Astrocyte (in vitro differentiated cells and primary cell): ENCODE data around the gene ITCH. TPM values are rescaled to one million over a fixed set of nuclear protein-coding genes. Genes with fewer than 3 reads are reported as not detected.
"Not testable (repeated sequence)": the region's sequence is repeated elsewhere in the genome, so short reads cannot be mapped to it uniquely, and the experiment has no call there.

Experiments used
- DNase-seq: peaks from one replicate; pipeline ENCODE4 v3.0.0-alpha.2; 2010; ENCODE audit warnings: low read depth
- FAIRE-seq: peaks from 2 replicates; lab custom pipeline; 2011; peaks lifted over from hg19 to GRCh38; lab: Jason Lieb, UNC
- H2AFZ ChIP-seq: 2 replicates; pipeline ENCODE4 v1.6.0; 2012; ENCODE audit warnings: low read depth, low read length, inconsistent platforms
- H3K27ac ChIP-seq: 2 replicates; pipeline ENCODE4 v1.5.1; 2011; ENCODE audit warnings: low read depth, low read length, inconsistent platforms
- H3K27me3 ChIP-seq: 2 replicates; pipeline ENCODE4 v1.6.0; 2011; ENCODE audit warnings: low read length, inconsistent platforms; ENCODE audit not compliant: insufficient read depth
- H3K36me3 ChIP-seq: 2 replicates; pipeline ENCODE4 v1.5.1; 2011; ENCODE audit warnings: low read length, inconsistent platforms; ENCODE audit not compliant: insufficient read depth
- H3K4me1 ChIP-seq: 2 replicates; pipeline ENCODE4 v1.5.1; 2011; ENCODE audit warnings: low read length, inconsistent platforms; ENCODE audit not compliant: insufficient read depth
- H3K4me2 ChIP-seq: 2 replicates; pipeline ENCODE4 v1.6.0; 2012; ENCODE audit warnings: low read length, inconsistent platforms
- H3K4me3 ChIP-seq: 2 replicates; pipeline ENCODE4 v1.5.1; 2011; ENCODE audit warnings: low read depth, mild to moderate bottlenecking, low read length, inconsistent platforms; ENCODE audit not compliant: insufficient read depth
- H3K79me2 ChIP-seq: 2 replicates; pipeline ENCODE4 v1.6.0; 2012; ENCODE audit warnings: mild to moderate bottlenecking, low read length, inconsistent platforms; ENCODE audit not compliant: insufficient read depth
- H3K9ac ChIP-seq: 2 replicates; pipeline ENCODE4 v1.6.0; 2012; ENCODE audit warnings: mild to moderate bottlenecking, low read length, inconsistent platforms
- H3K9me3 ChIP-seq: 2 replicates; pipeline ENCODE4 v1.5.1; 2012; ENCODE audit warnings: low read depth, mild to moderate bottlenecking, low read length, inconsistent platforms; ENCODE audit not compliant: insufficient read depth
- H4K20me1 ChIP-seq: 2 replicates; pipeline ENCODE4 v1.6.0; 2012; ENCODE audit warnings: low read length, inconsistent platforms; ENCODE audit not compliant: insufficient read depth
- H3K27ac Mint-ChIP-seq: one replicate; pipeline ENCODE4 v1.8.0; 2021; ENCODE audit warnings: mild to moderate bottlenecking, mixed read lengths; ENCODE audit not compliant: unreplicated experiment
- H3K27me3 Mint-ChIP-seq: one replicate; pipeline ENCODE4 v1.8.0; 2021; ENCODE audit warnings: low read depth, mixed read lengths; ENCODE audit not compliant: unreplicated experiment
- H3K36me3 Mint-ChIP-seq: one replicate; pipeline ENCODE4 v1.8.0; 2021; ENCODE audit warnings: low read depth, mixed read lengths; ENCODE audit not compliant: unreplicated experiment
- H3K4me1 Mint-ChIP-seq: one replicate; pipeline ENCODE4 v1.8.0; 2021; ENCODE audit warnings: low read depth, mixed read lengths; ENCODE audit not compliant: unreplicated experiment
- H3K4me3 Mint-ChIP-seq: one replicate; pipeline ENCODE4 v1.8.0; 2021; ENCODE audit warnings: mild to moderate bottlenecking, moderate library complexity, mixed read lengths; ENCODE audit not compliant: unreplicated experiment
- H3K9me3 Mint-ChIP-seq: one replicate; pipeline ENCODE4 v1.8.0; 2021; ENCODE audit warnings: mild to moderate bottlenecking, mixed read lengths; ENCODE audit not compliant: unreplicated experiment
- EZH2 ChIP-seq: IDR thresholded peaks from 2 replicates; pipeline ENCODE4 v1.6.1; 2012; ENCODE audit warnings: mild to moderate bottlenecking, low read length, inconsistent platforms; ENCODE audit not compliant: insufficient read depth
- total RNA-seq: library from RNA; stranded (reverse); gene quantifications from 2 replicates; pipeline ENCODE4 v1.2.1, GENCODE V29; 2021
- TF ChIP-seq, protein P1 (sequence below): IDR thresholded peaks from 2 replicates; pipeline ENCODE4 v1.5.1; 2011; ENCODE audit warnings: low read depth, mild to moderate bottlenecking, inconsistent platforms, low read length, moderate library complexity; ENCODE audit not compliant: insufficient read depth

The ITCH gene
- total RNA-seq, 1 donor from 2014 or later = 79.0 TPM

DNA sequence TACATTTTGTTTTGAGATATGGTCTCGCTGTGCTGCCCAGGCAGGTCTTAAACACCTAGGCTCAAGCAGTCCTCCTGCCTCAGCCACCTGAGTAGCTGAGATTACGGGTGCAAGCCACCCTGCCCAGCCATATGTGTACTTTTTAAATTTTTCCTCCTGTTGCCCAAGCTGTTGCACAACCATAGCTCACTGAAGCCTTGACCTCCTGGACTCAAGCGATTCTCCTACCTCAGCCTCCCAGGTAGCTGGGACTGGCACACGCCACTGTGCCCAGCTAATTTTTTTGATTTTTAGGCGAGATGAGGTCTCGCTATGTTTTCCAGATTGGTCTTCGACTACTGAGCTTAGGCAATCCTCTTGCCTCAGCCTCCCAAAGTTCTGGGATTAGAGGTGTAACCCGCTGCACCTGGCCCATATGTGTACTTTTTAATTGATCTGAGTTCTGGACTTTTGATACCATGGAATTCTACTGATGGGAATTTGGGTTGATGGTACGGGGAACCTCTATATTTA is 44.9 kb downstream of the ITCH start:
- no peaks in the 10 kb centered on the region for H3K27me3 Mint-ChIP-seq

DNA sequence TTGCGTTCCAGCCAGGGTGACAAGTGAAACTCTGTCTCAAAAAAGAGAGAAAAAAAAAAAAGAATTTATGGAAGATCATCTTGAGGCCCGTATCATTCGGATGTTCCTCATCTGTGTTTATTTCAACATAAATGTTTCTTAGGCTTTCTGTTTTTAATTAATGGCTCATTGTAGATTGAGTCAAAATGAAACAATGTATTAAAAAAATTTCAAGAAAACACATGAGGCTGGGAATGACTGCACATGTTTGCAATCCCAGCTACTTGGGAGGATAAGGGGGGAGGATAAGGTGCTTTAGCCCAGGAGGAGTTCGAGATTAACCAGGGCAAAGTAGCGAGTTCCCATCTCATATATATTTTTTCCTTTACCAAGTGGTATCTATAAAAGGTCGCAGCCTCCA is 47.3 kb downstream of the ITCH start:
- H3K4me1 Mint-ChIP-seq = peaks cover 5% of the 10 kb centered on the region
- Histone ChIP-seq H3K4me3 (no peak overlapping the region), H4K20me1 (peaks cover 69% of the 10 kb centered on the region), H2AFZ (no peak overlapping the region), H3K27ac (no peak overlapping the region), H3K4me2 (no peak overlapping the region), H3K27me3 (no peaks in the 10 kb centered on the region), H3K4me1 (no peaks in the 10 kb centered on the region), H3K36me3 (peaks cover 42% of the 10 kb centered on the region), H3K9ac (no peak overlapping the region), H3K9me3 (no peaks in the 10 kb centered on the region), H3K79me2 (peaks cover 76% of the 10 kb centered on the region)
- DNase-seq = no peak
- no peak for FAIRE-seq
- H3K27me3 Mint-ChIP-seq = no peaks in the 10 kb centered on the region
- H3K9me3 Mint-ChIP-seq = no peaks in the 10 kb centered on the region
- TF ChIP-seq EZH2 = no peak
- TF ChIP-seq, protein P1, sequence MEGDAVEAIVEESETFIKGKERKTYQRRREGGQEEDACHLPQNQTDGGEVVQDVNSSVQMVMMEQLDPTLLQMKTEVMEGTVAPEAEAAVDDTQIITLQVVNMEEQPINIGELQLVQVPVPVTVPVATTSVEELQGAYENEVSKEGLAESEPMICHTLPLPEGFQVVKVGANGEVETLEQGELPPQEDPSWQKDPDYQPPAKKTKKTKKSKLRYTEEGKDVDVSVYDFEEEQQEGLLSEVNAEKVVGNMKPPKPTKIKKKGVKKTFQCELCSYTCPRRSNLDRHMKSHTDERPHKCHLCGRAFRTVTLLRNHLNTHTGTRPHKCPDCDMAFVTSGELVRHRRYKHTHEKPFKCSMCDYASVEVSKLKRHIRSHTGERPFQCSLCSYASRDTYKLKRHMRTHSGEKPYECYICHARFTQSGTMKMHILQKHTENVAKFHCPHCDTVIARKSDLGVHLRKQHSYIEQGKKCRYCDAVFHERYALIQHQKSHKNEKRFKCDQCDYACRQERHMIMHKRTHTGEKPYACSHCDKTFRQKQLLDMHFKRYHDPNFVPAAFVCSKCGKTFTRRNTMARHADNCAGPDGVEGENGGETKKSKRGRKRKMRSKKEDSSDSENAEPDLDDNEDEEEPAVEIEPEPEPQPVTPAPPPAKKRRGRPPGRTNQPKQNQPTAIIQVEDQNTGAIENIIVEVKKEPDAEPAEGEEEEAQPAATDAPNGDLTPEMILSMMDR = no peak
- peaks cover 10% of the 10 kb centered on the region for H3K36me3 Mint-ChIP-seq
- no peak overlapping the region for H3K4me3 Mint-ChIP-seq
- H3K27ac Mint-ChIP-seq = no peak overlapping the region

More for the DNA sequence above, 44.9 kb downstream of the ITCH start:
- Mint-ChIP-seq H3K9me3 (no peaks in the 10 kb centered on the region), H3K36me3 (peaks cover 7% of the 10 kb centered on the region), H3K27ac (no peak overlapping the region), H3K4me3 (no peak overlapping the region), H3K4me1 (peaks cover 9% of the 10 kb centered on the region)
- no peak overlapping the region for H3K4me3 ChIP-seq
- H3K27ac ChIP-seq = no peak overlapping the region
- no peaks in the 10 kb centered on the region for H3K27me3 ChIP-seq
- H4K20me1 ChIP-seq = peaks cover 84% of the 10 kb centered on the region
- no peak overlapping the region for H3K4me2 ChIP-seq
- TF ChIP-seq, protein P1 = no peak
- TF ChIP-seq EZH2 = no peak
- FAIRE-seq = no peak
- no peaks in the 10 kb centered on the region for H3K9me3 ChIP-seq
- no peak for DNase-seq
- no peak overlapping the region for H3K9ac ChIP-seq
- H2AFZ ChIP-seq = no peak overlapping the region
- H3K79me2 ChIP-seq = peaks cover 92% of the 10 kb centered on the region
- no peaks in the 10 kb centered on the region for H3K4me1 ChIP-seq
- peaks cover 20% of the 10 kb centered on the region for H3K36me3 ChIP-seq

DNA sequence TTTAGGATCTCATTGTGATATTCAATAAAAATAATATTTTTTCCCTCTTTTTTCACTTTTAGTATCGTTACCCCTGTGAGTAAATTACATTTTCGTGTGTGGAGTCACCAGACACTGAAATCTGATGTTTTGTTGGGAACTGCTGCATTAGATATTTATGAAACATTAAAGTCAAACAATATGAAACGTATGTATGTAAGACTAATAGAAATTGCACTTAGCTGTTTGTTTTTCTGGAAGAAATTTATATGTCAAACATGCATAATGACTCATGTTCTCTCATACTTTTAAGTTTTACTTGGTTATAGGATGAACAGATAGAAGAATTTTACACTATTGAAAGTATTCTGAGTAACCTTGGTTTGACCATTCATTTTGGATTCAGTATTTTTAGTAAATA is 49.4 kb downstream of the ITCH start:
- Histone ChIP-seq H2AFZ (no peak overlapping the region), H3K9me3 (no peaks in the 10 kb centered on the region), H3K79me2 (peaks cover 58% of the 10 kb centered on the region), H3K27me3 (no peaks in the 10 kb centered on the region), H4K20me1 (peaks cover 53% of the 10 kb centered on the region), H3K4me2 (no peak overlapping the region), H3K9ac (no peak overlapping the region), H3K4me3 (no peak overlapping the region), H3K27ac (no peak overlapping the region), H3K4me1 (no peaks in the 10 kb centered on the region), H3K36me3 (peaks cover 48% of the 10 kb centered on the region)
- no peaks in the 10 kb centered on the region for H3K9me3 Mint-ChIP-seq
- H3K27me3 Mint-ChIP-seq = no peaks in the 10 kb centered on the region
- H3K27ac Mint-ChIP-seq = no peak overlapping the region
- H3K4me3 Mint-ChIP-seq = no peak overlapping the region
- no peak for FAIRE-seq
- no peak for DNase-seq
- H3K4me1 Mint-ChIP-seq = peaks cover 5% of the 10 kb centered on the region
- no peak for TF ChIP-seq EZH2
- TF ChIP-seq, protein P1 = no peak
- H3K36me3 Mint-ChIP-seq = peaks cover 16% of the 10 kb centered on the region

DNA sequence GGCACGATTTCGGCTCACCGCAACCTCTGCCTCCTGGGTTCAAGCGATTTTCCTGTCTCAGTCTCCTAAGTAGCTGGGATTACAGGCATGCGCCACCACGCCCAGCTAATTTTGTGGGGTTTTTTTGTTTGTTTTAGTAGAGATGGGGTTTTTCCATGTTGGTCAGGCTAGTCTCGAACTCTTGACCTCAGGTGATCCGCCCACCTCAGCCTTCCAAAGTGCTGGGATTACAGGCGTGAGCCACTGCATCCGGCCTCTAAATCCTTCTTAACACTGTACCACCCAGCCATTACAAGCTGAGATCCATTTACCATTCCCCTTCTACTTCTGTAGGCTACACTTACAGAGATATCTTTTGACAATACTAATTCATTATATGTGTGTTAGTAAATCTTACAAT is 51.5 kb downstream of the ITCH start:
- H3K4me3 Mint-ChIP-seq, H3K27me3 ChIP-seq, H3K9ac ChIP-seq, H3K27me3 Mint-ChIP-seq, H3K9me3 ChIP-seq, H3K4me3 ChIP-seq, H3K27ac ChIP-seq, H2AFZ ChIP-seq, H3K4me1 Mint-ChIP-seq, H3K4me1 ChIP-seq, H3K4me2 ChIP-seq, H3K27ac Mint-ChIP-seq, FAIRE-seq, H3K9me3 Mint-ChIP-seq, DNase-seq: not testable (repeated sequence)
- Histone ChIP-seq H4K20me1 (peaks cover 46% of the 10 kb centered on the region), H3K79me2 (peaks cover 42% of the 10 kb centered on the region), H3K36me3 (peaks cover 47% of the 10 kb centered on the region)
- H3K36me3 Mint-ChIP-seq = peaks cover 11% of the 10 kb centered on the region
